GM12878 (cell line): Measurements from ENCODE around the gene CEACAM21. TPM values are rescaled to one million over a fixed set of nuclear protein-coding genes. Genes with fewer than 3 reads are reported as not detected.

Experiments
- ATAC-seq: fragments of 200-7000 bp; cut with Tn5 transposase; 3 replicates; pipeline ENCODE4 v1.9.1; 2020; ENCODE audit warnings: mild to moderate bottlenecking, moderate library complexity
- BruUV-seq: library from RNA; stranded (reverse); fragments of 400-500 nt; replicated peaks from 2 replicates; lab custom pipeline; 2021; lab: Mats Ljungman, UMichigan
- CTCF ChIA-PET: fragments of 300-600 bp; sonication (Branson Sonifier 250); formaldehyde crosslinking; extraction: SDS; loops from one replicate; lab custom pipeline; 2021; ENCODE audit warnings: inconsistent platforms; lab: Yijun Ruan, JAX
- POLR2A ChIA-PET: fragments of 350-600 bp; formaldehyde crosslinking; extraction: SDS; loops from one replicate; lab custom pipeline; 2021; ENCODE audit warnings: inconsistent platforms; lab: Charles Lee
- RAD21 ChIA-PET: fragments of 300-600 bp; sonication (Branson Sonifier 250); formaldehyde crosslinking; loops from one replicate; lab custom pipeline; 2023; ENCODE audit warnings: antibody characterized with exemption; ENCODE audit not compliant: unreplicated experiment; lab: Charles Lee
- SMC1A ChIA-PET: fragments of 300-600 bp; sonication (Branson Sonifier 250); formaldehyde crosslinking; loops from one replicate; lab custom pipeline; 2023; ENCODE audit not compliant: unreplicated experiment, uncharacterized antibody; lab: Charles Lee
- DNase-seq: peaks from one replicate; pipeline ENCODE4 v3.0.0-alpha.2; 2011; ENCODE audit warnings: low read depth, low spot score
- FAIRE-seq: peaks from 3 replicates; lab custom pipeline; 2011; peaks lifted over from hg19 to GRCh38; lab: Jason Lieb, UNC
- H2AFZ ChIP-seq: 2 replicates; pipeline ENCODE4 v1.6.0; 2011; ENCODE audit warnings: low read depth, low read length, control low read depth; ENCODE audit not compliant: control insufficient read depth
- H3K27ac ChIP-seq: 2 replicates; pipeline ENCODE4 v1.5.1; 2011; ENCODE audit warnings: control low read depth; ENCODE audit not compliant: control insufficient read depth, insufficient read depth
- H3K27me3 ChIP-seq, 2 experiments: replicated peaks in 1 of 2; 2 replicates each; pipeline versions ENCODE4 v1.6.0 to v1.6.1; 2011; ENCODE audit warnings: low read length in 1 of 2; ENCODE audit not compliant: control insufficient read depth in 2 of 2, insufficient read depth in 2 of 2
- H3K36me3 ChIP-seq, 2 experiments: 2 replicates each; pipeline ENCODE4 v1.5.1; 2011; ENCODE audit warnings: low read length in 1 of 2; ENCODE audit not compliant: control insufficient read depth in 2 of 2, insufficient read depth in 2 of 2
- H3K4me1 ChIP-seq: 2 replicates; pipeline ENCODE4 v1.6.1; 2011; ENCODE audit warnings: mild to moderate bottlenecking, low read length, moderate library complexity, mixed read lengths; ENCODE audit not compliant: control insufficient read depth, insufficient read depth
- H3K4me2 ChIP-seq: 2 replicates; pipeline ENCODE4 v1.6.0; 2011; ENCODE audit warnings: control low read depth; ENCODE audit not compliant: control insufficient read depth, insufficient read depth
- H3K4me3 ChIP-seq: fragments of 200-600 bp; sonication (generic); 2 replicates; pipeline ENCODE4 v1.5.1; 2016
- H3K79me2 ChIP-seq: 2 replicates; pipeline ENCODE4 v1.6.0; 2011; ENCODE audit warnings: low read length; ENCODE audit not compliant: control insufficient read depth, insufficient read depth
- H3K9ac ChIP-seq: 2 replicates; pipeline ENCODE4 v1.8.0; 2011; ENCODE audit warnings: low read length, control low read depth, mixed read lengths; ENCODE audit not compliant: control insufficient read depth, insufficient read depth
- H3K9me3 ChIP-seq: replicated peaks from 3 replicates; pipeline ENCODE4 v1.5.1; 2011; ENCODE audit warnings: mild to moderate bottlenecking, low read length; ENCODE audit not compliant: control insufficient read depth, insufficient read depth
- H4K20me1 ChIP-seq: 2 replicates; pipeline ENCODE4 v1.6.0; 2011; ENCODE audit not compliant: control insufficient read depth, insufficient read depth
- CREB1 ChIP-seq: IDR thresholded peaks from 2 replicates; pipeline ENCODE4 v1.6.1; 2012; ENCODE audit warnings: low read depth, mild to moderate bottlenecking, inconsistent platforms
- EED ChIP-seq: sonication (generic); IDR thresholded peaks from 2 replicates; pipeline ENCODE4 v1.6.1; 2016; ENCODE audit warnings: antibody characterized with exemption, low read depth
- EP300 ChIP-seq, 2 experiments: fragments of 150-350 bp in 1 of 2; IDR thresholded peaks; 2 replicates each; pipeline ENCODE4 v1.6.1; 2011 to 2012; ENCODE audit warnings: low read depth in 2 of 2, low read length in 2 of 2, borderline replicate concordance in 1 of 2, improper control_type of control experiment in 1 of 2, inconsistent platforms in 1 of 2; ENCODE audit not compliant: control insufficient read depth in 1 of 2
- KLF5 ChIP-seq: fragments of 450-650 bp; IDR thresholded peaks from 2 replicates; pipeline ENCODE4 v1.6.1; 2014; ENCODE audit warnings: mild to moderate bottlenecking; ENCODE audit not compliant: partially characterized antibody
- NR2F1 ChIP-seq: fragments of 450-650 bp; conservative IDR thresholded peaks from 2 replicates; pipeline ENCODE4 v1.6.1; 2017; ENCODE audit warnings: mild to moderate bottlenecking
- POLR2AphosphoS5 ChIP-seq: IDR thresholded peaks from 2 replicates; pipeline ENCODE4 v1.6.1; 2011; ENCODE audit warnings: mild to moderate bottlenecking, low read length, inconsistent platforms
- RB1 ChIP-seq: fragments of 450-650 bp; formaldehyde crosslinking; IDR thresholded peaks from 2 replicates; pipeline ENCODE4 v1.6.1; 2017; ENCODE audit warnings: mild to moderate bottlenecking, borderline replicate concordance
- SMARCA5 ChIP-seq: fragments of 450-650 bp; IDR thresholded peaks from 2 replicates; pipeline ENCODE4 v1.6.1; 2017; ENCODE audit warnings: mild to moderate bottlenecking
- SMC3 ChIP-seq: IDR thresholded peaks from 2 replicates; pipeline ENCODE4 v1.6.1; 2011; ENCODE audit warnings: low read length, improper control_type of control experiment, borderline replicate concordance
- SUZ12 ChIP-seq: fragments of 200-600 bp; sonication (generic); IDR thresholded peaks from one replicate; pipeline ENCODE4 v1.6.1; 2018; ENCODE audit warnings: antibody characterized with exemption, mild to moderate bottlenecking; ENCODE audit not compliant: unreplicated experiment
- TBL1XR1 ChIP-seq: IDR thresholded peaks from 2 replicates; pipeline ENCODE4 v1.6.1; 2012; ENCODE audit warnings: low read depth, low read length, improper control_type of control experiment
- TCF3 ChIP-seq: IDR thresholded peaks from 2 replicates; pipeline ENCODE4 v1.6.1; 2012; ENCODE audit warnings: low read depth, mild to moderate bottlenecking, low read length, borderline replicate concordance; ENCODE audit not compliant: insufficient read depth
- YY1 ChIP-seq: IDR thresholded peaks from 2 replicates; pipeline ENCODE4 v1.6.1; 2011; ENCODE audit warnings: low read depth, mild to moderate bottlenecking, low read length
- ZBED1 ChIP-seq: IDR thresholded peaks from 2 replicates; pipeline ENCODE4 v1.6.1; 2016; ENCODE audit warnings: borderline replicate concordance
- ZNF274 ChIP-seq: IDR thresholded peaks from one replicate; pipeline ENCODE4 v1.8.0; 2011; ENCODE audit not compliant: insufficient read length, insufficient read depth
- WGBS: methylation state at CpG from one replicate; pipeline ENCODE4 v1.1.6; 2016; ENCODE audit warnings: low lambda C conversion rate; ENCODE audit not compliant: insufficient replicate concordance, insufficient coverage; ENCODE audit errors: missing lambda C conversion rate; 5-methylcytosine and 5-hydroxymethylcytosine counted together
- in situ Hi-C: fragments of 300-500 bp; cut with MboI; formaldehyde crosslinking; loops from 9 replicates; pipeline ENCODE4 v1.14.3; 2018; ENCODE audit warnings: mixed read lengths
- intact Hi-C: fragments of 100-400 bp; cut with micrococcal nuclease; formaldehyde crosslinking; loops from one replicate; pipeline ENCODE4 v1.14.2; 2022; ENCODE audit not compliant: unreplicated experiment
- polyA plus RNA-seq, 11 experiments: library from polyadenylated mRNA; depleted of rRNA in 4 of 11; unstranded in 6 of 11; stranded (reverse) in 5 of 11; fragments of >200 nt; fragmentation: Nextera tagmentation in 4 of 11; fragmentation: Illumina TruSeq in 1 of 11; extraction: Ambion mirVana in 4 of 11; extraction: Trizol in 1 of 11; gene quantifications; 1 replicate in 1 of 11; 2 replicates in 10 of 11; pipeline versions ENCODE4 v1.2.1 to v1.2.3, GENCODE V29; 2011 to 2016; ENCODE audit warnings: inconsistent platforms in 2 of 11, missing spikeins in 2 of 11, low read depth in 1 of 11
- total RNA-seq, 4 experiments: library from RNA; depleted of rRNA in 3 of 4; stranded (reverse); fragments of >200 nt in 3 of 4; fragmentation: Illumina TruSeq in 1 of 4; extraction: Trizol in 1 of 4; gene quantifications; 2 replicates each; pipeline versions ENCODE4 v1.2.1 to v1.2.3, GENCODE V29; 2013 to 2021
- TF ChIP-seq, protein P1 (sequence below): fragments of 450-650 bp; IDR thresholded peaks from 2 replicates; pipeline ENCODE4 v1.6.1; 2016; ENCODE audit warnings: mild to moderate bottlenecking
- TF ChIP-seq, protein P2 (sequence below): fragments of 450-650 bp; IDR thresholded peaks from 2 replicates; pipeline ENCODE4 v1.6.1; 2017; ENCODE audit warnings: borderline replicate concordance
- TF ChIP-seq, protein P3 (sequence below): IDR thresholded peaks from 2 replicates; pipeline ENCODE4 v1.6.1; 2011; ENCODE audit warnings: low read depth, mild to moderate bottlenecking, low read length, moderate library complexity, borderline replicate concordance; ENCODE audit errors: extremely low read depth

CEACAM21 gene
- total and polyA plus RNA-seq, 10 of the 15 experiments (the other 5 are each of a cell fraction or from before 2014, with no cell fraction given) = 0.87 to 13.6 (median 8.1) TPM

DNA sequence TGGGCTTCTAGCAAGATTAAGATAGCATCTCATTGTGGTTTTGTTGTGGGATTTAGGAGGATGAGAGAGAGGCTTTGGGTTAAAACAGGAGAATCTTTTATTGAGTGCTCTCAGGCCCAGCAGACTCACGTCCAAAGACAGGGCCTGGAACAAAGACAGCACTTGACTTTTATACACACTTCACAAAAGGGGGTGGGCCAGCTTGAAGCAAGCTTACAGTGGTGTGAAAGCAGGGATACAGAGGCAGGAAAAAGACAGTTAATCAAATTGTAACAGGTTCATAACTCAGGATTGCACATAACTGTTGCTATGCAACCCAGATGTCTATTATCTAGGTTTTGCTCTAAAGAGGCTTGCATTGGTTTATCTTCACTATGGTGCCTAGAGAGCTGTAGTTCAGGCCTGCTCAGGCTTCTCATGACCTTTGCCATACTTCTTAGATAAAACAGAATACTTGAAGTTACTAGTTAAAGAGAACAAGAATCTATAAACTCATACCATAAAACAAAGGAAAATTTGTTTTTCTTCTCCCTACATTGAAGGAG is 42.2 kb upstream of the CEACAM21 start:
- Histone ChIP-seq H3K36me3 (no peaks in the 10 kb centered on the region), H4K20me1 (no peaks in the 10 kb centered on the region), H3K9ac (no peak overlapping the region; the same call in 1 of the 2 replicates), H3K9me3 (peaks cover 22% of the 10 kb centered on the region), H3K79me2 (peaks cover 6% of the 10 kb centered on the region), H3K27ac (no peak overlapping the region), H2AFZ (no peak overlapping the region), H3K4me3 (peak overlapping the region; percentile 29; the same call in 1 of the 2 replicates), H3K27me3 (no peaks in the 10 kb centered on the region), H3K4me2 (peak overlapping the region; percentile 26; the same call in 1 of the 2 replicates), H3K4me1 (peaks cover 54% of the 10 kb centered on the region)
- intact Hi-C loops = no loop called here
- TF ChIP-seq, protein P1, sequence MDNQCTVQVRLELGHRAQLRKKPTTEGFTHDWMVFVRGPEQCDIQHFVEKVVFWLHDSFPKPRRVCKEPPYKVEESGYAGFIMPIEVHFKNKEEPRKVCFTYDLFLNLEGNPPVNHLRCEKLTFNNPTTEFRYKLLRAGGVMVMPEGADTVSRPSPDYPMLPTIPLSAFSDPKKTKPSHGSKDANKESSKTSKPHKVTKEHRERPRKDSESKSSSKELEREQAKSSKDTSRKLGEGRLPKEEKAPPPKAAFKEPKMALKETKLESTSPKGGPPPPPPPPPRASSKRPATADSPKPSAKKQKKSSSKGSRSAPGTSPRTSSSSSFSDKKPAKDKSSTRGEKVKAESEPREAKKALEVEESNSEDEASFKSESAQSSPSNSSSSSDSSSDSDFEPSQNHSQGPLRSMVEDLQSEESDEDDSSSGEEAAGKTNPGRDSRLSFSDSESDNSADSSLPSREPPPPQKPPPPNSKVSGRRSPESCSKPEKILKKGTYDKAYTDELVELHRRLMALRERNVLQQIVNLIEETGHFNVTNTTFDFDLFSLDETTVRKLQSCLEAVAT = no peak
- TF ChIP-seq NR2F1 (no peak), SUZ12 (no peak), POLR2AphosphoS5 (no peak), EP300 (IDR thresholded peaks at IDR 0.05; ENCODE audit: borderline replicate concordance in 1 of 2, control insufficient read depth in 1 of 2, low read depth in 2 of 2, low read length in 2 of 2) (no peak), TBL1XR1 (no peak), CREB1 (no peak), ZNF274 (no peak), TCF3 (no peak), KLF5 (no peak), YY1 (no peak), ZBED1 (no peak), SMARCA5 (no peak), EED (no peak), RB1 (no peak), SMC3 (no peak)
- TF ChIP-seq, protein P2, sequence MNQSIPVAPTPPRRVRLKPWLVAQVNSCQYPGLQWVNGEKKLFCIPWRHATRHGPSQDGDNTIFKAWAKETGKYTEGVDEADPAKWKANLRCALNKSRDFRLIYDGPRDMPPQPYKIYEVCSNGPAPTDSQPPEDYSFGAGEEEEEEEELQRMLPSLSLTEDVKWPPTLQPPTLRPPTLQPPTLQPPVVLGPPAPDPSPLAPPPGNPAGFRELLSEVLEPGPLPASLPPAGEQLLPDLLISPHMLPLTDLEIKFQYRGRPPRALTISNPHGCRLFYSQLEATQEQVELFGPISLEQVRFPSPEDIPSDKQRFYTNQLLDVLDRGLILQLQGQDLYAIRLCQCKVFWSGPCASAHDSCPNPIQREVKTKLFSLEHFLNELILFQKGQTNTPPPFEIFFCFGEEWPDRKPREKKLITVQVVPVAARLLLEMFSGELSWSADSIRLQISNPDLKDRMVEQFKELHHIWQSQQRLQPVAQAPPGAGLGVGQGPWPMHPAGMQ = no peak
- TF ChIP-seq, protein P3, sequence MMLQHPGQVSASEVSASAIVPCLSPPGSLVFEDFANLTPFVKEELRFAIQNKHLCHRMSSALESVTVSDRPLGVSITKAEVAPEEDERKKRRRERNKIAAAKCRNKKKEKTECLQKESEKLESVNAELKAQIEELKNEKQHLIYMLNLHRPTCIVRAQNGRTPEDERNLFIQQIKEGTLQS = no peak
- WGBS = 79% methylated on average over 1 of the region's 1 CpG
- CTCF ChIA-PET = interaction anchor here (0.9 to 10.0 kb wide), 4 partner anchors 9 to 85 kb away, joined by 3 to 157 read pairs (median 4); no protein-coding TSS in a partner anchor
- SMC1A ChIA-PET = interaction anchor here (1.0 to 17.5 kb wide), 8 partner anchors 12 to 94 kb away, joined by 3 to 305 read pairs (median 4); partner anchors contain the start of gene DMAC2
- no TSS peak for BruUV-seq
- FAIRE-seq (no peak), ATAC-seq (no peak), DNase-seq (no peak)
- in situ Hi-C loops = loop anchor here (10.0 kb wide), 1 partner anchor 89 kb away; the partner anchor contains the start of gene ERICH4
- POLR2A ChIA-PET = interaction anchor here (0.7 kb wide), 1 partner anchor 15 kb away, joined by 3 read pairs; no protein-coding TSS in a partner anchor
- RAD21 ChIA-PET = interaction anchor here (1.0 to 1.5 kb wide), 2 partner anchors 12 to 35 kb away, joined by 3 to 5 read pairs; no protein-coding TSS in a partner anchor
